Gastrocnemius medialis (tissue), 4 donors: Measurements from ENCODE around the gene RSPH1.

Experiments used
- POLR2A ChIP-seq, 2 donors: fragments of 450-650 bp; IDR thresholded peaks; one replicate each; pipeline ENCODE4 v1.6.1; 2017; ENCODE audit warnings: antibody characterized with exemption in 2 of 2, mild to moderate bottlenecking in 2 of 2, moderate library complexity in 2 of 2
- TF ChIP-seq, protein P1 (sequence below), 5 experiments: fragments of 450-650 bp in 3 of 5; fragments of 200-600 bp in 2 of 5; sonication (generic) in 2 of 5; IDR thresholded peaks in 4 of 5; conservative IDR thresholded peaks in 1 of 5; 1 replicate in 4 of 5; 2 replicates in 1 of 5; pipeline ENCODE4 v1.5.1; 2016 to 2019; ENCODE audit warnings: antibody characterized with exemption in 5 of 5, mild to moderate bottlenecking in 3 of 5, moderate library complexity in 3 of 5

DNA sequence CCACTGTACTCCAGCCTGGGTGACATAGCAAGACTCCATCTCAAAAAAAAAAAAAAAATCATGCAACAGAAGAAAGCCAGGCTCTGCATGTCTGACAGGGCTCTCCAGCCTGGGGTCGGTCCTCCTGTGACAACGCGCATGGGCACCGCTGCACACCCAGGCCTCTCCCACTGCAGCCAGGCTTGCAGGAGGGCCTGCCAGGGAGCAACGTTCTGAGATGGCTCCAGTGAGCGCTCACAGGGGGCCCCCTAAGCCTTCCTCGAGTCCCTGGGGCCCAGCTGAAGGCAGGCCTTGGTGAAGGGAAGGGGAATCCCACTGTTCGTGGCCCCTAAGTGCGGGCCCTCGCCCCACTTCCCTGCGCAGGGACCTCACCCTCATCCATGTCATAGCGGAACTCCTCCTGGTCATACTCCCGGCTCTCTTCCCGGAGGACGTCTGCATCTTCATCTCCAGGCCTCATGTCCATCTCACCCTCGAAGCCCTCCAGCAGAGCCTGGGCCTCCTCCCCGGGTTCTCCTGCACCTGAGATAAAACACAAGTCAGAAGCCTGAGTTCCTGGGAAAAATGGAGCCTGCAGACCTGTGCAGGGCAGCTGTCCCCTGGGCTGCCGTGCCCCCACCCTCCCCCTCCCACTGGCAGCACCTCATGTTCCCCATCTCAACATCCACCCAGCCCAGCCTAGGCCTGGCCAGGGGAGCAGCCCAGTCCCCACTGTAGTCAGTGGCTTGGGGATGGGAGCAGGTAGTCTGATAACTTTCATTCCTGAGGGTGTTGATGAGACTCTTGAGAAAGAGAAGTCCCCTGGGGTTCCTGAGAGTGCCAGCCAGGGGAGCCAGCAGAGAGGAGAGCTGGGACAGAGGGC lies 20.3 kb downstream of the RSPH1 start:
- TF ChIP-seq, protein P1, sequence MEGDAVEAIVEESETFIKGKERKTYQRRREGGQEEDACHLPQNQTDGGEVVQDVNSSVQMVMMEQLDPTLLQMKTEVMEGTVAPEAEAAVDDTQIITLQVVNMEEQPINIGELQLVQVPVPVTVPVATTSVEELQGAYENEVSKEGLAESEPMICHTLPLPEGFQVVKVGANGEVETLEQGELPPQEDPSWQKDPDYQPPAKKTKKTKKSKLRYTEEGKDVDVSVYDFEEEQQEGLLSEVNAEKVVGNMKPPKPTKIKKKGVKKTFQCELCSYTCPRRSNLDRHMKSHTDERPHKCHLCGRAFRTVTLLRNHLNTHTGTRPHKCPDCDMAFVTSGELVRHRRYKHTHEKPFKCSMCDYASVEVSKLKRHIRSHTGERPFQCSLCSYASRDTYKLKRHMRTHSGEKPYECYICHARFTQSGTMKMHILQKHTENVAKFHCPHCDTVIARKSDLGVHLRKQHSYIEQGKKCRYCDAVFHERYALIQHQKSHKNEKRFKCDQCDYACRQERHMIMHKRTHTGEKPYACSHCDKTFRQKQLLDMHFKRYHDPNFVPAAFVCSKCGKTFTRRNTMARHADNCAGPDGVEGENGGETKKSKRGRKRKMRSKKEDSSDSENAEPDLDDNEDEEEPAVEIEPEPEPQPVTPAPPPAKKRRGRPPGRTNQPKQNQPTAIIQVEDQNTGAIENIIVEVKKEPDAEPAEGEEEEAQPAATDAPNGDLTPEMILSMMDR (IDR thresholded peaks at IDR 0.05 in 4 of 5, conservative IDR thresholded peaks at IDR 0.05 in 1 of 5) = no peak
- no peak for TF ChIP-seq POLR2A (IDR thresholded peaks at IDR 0.05)
